Spleen (tissue), 7 donors: ENCODE results near the gene CCND2.

ENCODE experiments used
- CTCF ChIP-seq, 11 experiments: fragments of 200-600 bp in 7 of 11; fragments of 450-650 bp in 4 of 11; sonication (generic) in 4 of 11; IDR thresholded peaks in 8 of 11; conservative IDR thresholded peaks in 3 of 11; 1 replicate in 7 of 11; 2 replicates in 4 of 11; pipeline versions ENCODE4 v1.4.0 to v1.8.0; 2016 to 2021; ENCODE audit warnings: antibody characterized with exemption in 11 of 11, inconsistent platforms in 4 of 11, mild to moderate bottlenecking in 1 of 11
- POLR2AphosphoS5 ChIP-seq, 3 donors: sonication (generic); formaldehyde crosslinking; IDR thresholded peaks; one replicate each; pipeline ENCODE4 v1.5.1; 2017; ENCODE audit warnings: antibody characterized with exemption in 3 of 3
- donor health status: DM: no; HTN: no; CAD: no; lungs with moderate emphysema.
- donor health status: DM: no; HTN: no; CAD: no.
- donor health status: DM: no; HTN: no; CAD: no.

- TF ChIP-seq CTCF (IDR thresholded peaks at IDR 0.05 in 8 of 11, conservative IDR thresholded peaks at IDR 0.05 in 3 of 11), result no peak
- no peak for TF ChIP-seq POLR2AphosphoS5 (IDR thresholded peaks at IDR 0.05)
Measured at GRCh38 chr12:4270016-4270830, 3.3 kb upstream of the CCND2 start.
